Measurements from ENCODE around the gene BRSK2.

The BRSK2 gene

DNA sequence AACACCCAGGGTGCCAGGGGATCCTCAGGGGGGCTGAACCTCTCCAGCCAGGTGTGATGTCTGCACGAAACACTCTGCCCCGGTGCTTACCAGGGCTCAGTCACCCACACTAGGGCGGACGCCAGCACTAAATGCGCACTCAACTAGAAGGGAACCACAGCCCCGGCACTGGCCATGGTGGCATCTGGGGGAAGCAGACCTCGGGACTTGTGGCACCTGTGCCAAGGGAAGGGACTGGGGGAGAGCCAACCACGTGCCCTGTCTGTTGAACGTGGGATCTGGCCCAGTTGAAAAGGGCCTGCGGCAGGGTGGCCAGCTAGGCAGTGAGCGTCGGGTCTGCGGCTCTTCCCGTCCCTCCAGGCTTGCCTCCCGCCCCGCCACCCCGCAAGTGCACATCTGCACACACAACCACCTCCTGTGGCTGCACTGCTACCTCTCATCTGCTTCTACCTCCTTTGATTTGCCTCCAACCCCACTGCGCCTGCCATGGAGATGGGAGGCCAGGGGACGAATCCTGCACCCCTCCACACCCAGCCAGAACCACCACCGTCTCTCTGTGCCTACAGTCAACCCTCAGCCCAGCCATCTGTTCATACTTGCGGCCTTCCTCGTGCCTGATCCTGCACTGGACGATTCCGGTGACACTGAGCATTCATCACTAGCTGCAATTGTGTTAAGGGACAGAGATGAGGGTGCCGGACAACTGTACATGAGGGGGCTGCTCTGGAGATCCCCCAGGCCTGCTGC lies 111.9 kb downstream of the BRSK2 start:
- TF ChIP-seq, protein P1, sequence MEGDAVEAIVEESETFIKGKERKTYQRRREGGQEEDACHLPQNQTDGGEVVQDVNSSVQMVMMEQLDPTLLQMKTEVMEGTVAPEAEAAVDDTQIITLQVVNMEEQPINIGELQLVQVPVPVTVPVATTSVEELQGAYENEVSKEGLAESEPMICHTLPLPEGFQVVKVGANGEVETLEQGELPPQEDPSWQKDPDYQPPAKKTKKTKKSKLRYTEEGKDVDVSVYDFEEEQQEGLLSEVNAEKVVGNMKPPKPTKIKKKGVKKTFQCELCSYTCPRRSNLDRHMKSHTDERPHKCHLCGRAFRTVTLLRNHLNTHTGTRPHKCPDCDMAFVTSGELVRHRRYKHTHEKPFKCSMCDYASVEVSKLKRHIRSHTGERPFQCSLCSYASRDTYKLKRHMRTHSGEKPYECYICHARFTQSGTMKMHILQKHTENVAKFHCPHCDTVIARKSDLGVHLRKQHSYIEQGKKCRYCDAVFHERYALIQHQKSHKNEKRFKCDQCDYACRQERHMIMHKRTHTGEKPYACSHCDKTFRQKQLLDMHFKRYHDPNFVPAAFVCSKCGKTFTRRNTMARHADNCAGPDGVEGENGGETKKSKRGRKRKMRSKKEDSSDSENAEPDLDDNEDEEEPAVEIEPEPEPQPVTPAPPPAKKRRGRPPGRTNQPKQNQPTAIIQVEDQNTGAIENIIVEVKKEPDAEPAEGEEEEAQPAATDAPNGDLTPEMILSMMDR (IDR thresholded peaks at IDR 0.05; ENCODE audit: low read depth, low read length), result no peak
- in situ Hi-C loops (cut with HindIII; ENCODE audit: low sequenced_read_pairs), result no loop called here
- DNase-seq (ENCODE audit: low read depth, low spot score), result no peak
- H3K4me3 ChIP-seq (ENCODE audit: low read depth, low read length), result no peak overlapping the region

DNA sequence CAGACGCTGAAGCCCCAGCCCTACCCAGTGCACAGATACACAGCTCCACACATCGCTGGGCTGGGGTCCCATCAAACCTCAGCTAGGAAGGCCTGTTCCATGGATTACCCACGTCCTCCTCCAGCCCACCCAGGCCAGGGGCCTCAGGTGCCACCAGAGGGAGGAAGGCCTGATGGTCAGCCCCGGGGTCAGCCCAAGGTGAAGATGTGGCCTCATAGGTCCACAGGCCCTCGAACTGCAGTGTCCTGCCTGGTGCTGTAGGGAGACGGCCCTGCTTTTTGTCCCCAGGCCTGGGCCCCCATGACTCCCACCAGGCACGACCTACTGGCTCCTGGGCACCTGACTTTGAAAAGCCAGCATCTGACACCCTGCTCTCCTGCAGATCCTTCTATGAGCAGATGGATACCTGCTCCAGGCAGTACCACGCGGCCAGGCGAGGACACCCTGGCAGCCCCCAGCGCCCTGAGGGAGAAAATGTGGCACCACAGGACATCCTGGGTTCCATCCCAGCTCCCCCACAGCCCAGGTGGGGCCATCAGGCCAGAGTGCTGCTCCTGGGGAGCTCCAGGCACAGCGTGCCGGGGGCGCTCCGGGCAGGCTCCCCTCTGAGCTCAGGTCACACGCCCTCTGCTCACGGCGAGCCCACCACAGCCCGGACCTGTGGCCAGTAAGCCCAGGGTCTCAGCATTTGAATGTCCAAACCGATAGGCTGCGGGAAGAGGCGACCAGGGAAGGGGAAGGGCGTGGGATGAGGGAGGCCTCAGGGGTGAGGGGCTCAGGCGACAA lies 112.6 kb downstream of the BRSK2 start:
- no peak overlapping the region for H3K4me3 ChIP-seq (ENCODE audit: low read depth, low read length)
- TF ChIP-seq, protein P1 (IDR thresholded peaks at IDR 0.05; ENCODE audit: low read depth, low read length), result no peak
- DNase-seq (ENCODE audit: low read depth, low spot score), result no peak
- in situ Hi-C loops (cut with HindIII; ENCODE audit: low sequenced_read_pairs), result no loop called here

DNA sequence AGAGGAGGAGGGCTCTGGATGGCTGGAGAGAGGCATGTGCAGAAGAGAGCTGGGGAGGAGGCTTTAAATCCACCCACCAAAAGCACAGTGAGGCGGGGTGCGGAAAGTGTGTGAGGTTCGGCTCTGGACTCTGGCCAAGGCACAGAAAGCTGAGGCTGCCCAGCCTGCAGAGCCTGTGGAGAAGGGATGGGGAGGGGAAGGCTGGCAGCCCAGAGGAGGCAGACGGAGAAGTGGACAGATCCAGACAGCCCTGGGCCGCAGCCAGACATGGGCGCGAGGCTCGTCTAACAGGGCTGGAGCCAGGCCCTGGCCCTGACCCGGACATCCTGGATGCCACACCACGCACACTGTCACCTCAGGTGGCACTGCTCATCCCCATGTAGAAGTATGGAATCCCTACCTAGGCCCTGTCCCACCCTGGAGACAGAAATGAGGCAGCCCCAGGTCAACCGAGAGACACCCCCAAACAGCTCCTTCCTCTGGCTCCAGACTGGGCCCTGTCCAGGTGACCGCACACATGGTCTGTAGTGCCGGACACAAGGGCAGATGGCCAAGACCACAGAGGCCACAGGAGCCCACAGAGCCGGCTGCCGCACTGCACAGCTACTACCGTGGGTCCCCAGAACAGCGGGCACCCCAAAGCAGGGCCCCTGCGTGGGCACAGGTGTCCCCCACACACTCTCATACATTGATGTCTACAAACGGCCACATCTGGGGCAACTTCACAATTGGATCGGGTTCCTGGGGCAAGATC lies 113.4 kb downstream of the BRSK2 start:
- TF ChIP-seq, protein P1 (IDR thresholded peaks at IDR 0.05; ENCODE audit: low read depth, low read length), result no peak
- no peak for DNase-seq (ENCODE audit: low read depth, low spot score)
- in situ Hi-C loops (cut with HindIII; ENCODE audit: low sequenced_read_pairs), result no loop called here
- no peak overlapping the region for H3K4me3 ChIP-seq (ENCODE audit: low read depth, low read length)

DNA sequence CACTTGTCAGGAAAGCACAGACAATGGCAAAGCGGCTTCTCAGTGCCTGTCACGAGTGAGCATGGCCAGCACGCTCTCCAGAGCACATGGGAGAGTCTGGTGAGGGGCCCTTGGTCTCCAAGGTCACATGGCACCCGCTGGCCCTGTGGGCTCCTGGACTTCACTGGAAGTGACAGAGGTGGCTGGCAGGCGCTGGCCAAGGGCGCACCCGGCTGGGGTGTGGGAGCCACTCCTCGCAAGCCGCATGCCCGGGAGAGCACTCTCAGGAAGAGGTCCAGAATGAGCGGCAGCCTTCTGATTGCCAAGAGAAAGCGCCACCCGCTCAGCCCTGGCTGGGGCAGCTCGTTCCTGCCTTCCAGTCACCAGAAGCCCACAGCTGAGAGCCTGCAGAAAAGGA lies 114.0 kb downstream of the BRSK2 start:
- in situ Hi-C loops (cut with HindIII; ENCODE audit: low sequenced_read_pairs), result no loop called here

DNA sequence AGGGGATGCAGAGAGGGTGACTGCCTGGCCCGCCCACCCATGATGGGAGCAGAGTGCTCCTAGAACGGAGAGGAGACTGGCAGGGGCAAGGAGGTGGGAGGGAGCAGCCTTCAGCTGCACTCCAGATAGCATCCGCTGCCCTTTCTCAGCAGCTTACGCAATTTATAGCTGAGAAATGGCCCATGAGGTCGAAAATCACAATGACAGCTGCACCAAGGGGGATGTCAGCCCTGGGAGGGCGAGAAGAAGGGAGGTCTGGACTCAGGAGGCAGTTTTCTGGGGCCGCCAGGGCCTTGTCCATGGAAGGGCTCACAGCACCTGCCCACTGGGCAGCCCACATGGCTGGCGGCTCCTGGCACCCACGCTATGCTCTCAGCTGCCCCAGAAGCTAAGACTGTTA lies 114.4 kb downstream of the BRSK2 start:
- in situ Hi-C loops (cut with HindIII; ENCODE audit: low sequenced_read_pairs), result no loop called here
- TF ChIP-seq, protein P1 (IDR thresholded peaks at IDR 0.05; ENCODE audit: low read depth, low read length), result no peak
- no peak overlapping the region for H3K4me3 ChIP-seq (ENCODE audit: low read depth, low read length)
- DNase-seq (ENCODE audit: low read depth, low spot score), result no peak

More for the DNA sequence above, 114.0 kb downstream of the BRSK2 start:
- TF ChIP-seq, protein P1 (IDR thresholded peaks at IDR 0.05; ENCODE audit: low read depth, low read length), result no peak
- DNase-seq (ENCODE audit: low read depth, low spot score), result no peak
- no peak overlapping the region for H3K4me3 ChIP-seq (ENCODE audit: low read depth, low read length)

DNA sequence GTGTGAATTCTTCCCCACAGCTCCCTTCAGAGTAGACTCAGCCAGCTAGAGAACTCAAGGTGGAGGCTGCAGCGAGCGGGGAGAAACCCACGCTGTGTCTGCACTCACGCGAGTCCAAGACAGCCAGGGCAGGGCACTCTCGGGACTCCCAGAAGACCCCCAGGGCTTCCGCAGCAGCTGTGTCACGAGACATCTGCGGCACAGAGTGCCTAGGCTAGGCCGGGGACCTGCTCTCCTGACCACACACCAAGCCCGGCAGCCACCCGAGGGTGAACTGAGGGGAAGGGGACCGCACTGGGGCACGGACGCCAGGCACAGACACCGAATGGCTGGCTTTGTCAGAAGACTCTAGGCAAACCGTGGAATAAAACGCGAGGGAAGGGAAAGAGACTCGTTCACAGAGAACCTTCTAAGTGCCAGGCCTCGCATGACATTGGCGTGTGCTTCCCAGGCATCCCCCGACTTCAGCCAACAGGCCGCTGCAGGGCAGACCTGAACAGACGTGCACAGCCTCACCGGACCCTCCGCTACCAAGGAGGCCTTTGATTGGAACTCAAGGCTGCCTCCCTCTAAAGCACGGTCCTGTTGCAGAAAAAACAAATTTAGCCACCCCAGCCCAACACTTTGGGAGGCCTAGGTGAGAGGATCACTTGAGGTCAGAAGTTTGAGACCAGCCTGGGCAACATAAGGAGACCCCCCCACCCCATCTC lies 115.0 kb downstream of the BRSK2 start:
- TF ChIP-seq, protein P1 (IDR thresholded peaks at IDR 0.05; ENCODE audit: low read depth, low read length), result no peak
- H3K4me3 ChIP-seq (ENCODE audit: low read depth, low read length), result no peak overlapping the region
- DNase-seq (ENCODE audit: low read depth, low spot score), result no peak
- in situ Hi-C loops (cut with HindIII; ENCODE audit: low sequenced_read_pairs), result no loop called here
